Panc1 (cell line): ENCODE data around the gene CHST5.

Experiments
- CTCF ChIP-seq: fragments of 450-650 bp; IDR thresholded peaks from 2 replicates; pipeline ENCODE4 v1.5.1; 2017; ENCODE audit warnings: mild to moderate bottlenecking
- SIN3A ChIP-seq: IDR thresholded peaks from 2 replicates; pipeline ENCODE4 v1.6.1; 2012; ENCODE audit warnings: low read depth, mild to moderate bottlenecking, low read length, moderate library complexity, borderline replicate concordance; ENCODE audit not compliant: insufficient read depth

GRCh38 chr16:75546293-75546692, 10.4 kb upstream of the CHST5 start:
- TF ChIP-seq CTCF (no peak), SIN3A (no peak)
